ENCODE data around the gene PTPRM. TPM values are rescaled to one million over a fixed set of nuclear protein-coding genes. Genes with fewer than 3 reads are reported as not detected.

PTPRM gene
- total RNA-seq, 1 experiment from 2014 or later: not detected

GRCh38 chr18:7571626-7572025 is 4.5 kb downstream of the PTPRM start:
- POLR2A ChIA-PET (ENCODE audit: low non-redundant PET): no interaction called here
- CTCF ChIA-PET: no interaction called here

GRCh38 chr18:7572822-7573221 is 5.7 kb downstream of the PTPRM start:
- Histone ChIP-seq H3K4me1 (ENCODE audit: insufficient read depth, low read length, poor library complexity, severe bottlenecking) (no peaks in the 10 kb centered on the region), H3K4me3 (ENCODE audit: low read depth, low read length, poor library complexity, severe bottlenecking) (no peak overlapping the region), H3K27me3 (replicated peaks; ENCODE audit: insufficient read depth, low read depth, low read length, poor library complexity) (peaks cover 7% of the 10 kb centered on the region), H3K36me3 (ENCODE audit: insufficient read depth, low read length, poor library complexity, severe bottlenecking) (no peaks in the 10 kb centered on the region), H3K27ac (ENCODE audit: low read depth, low read length, poor library complexity, severe bottlenecking) (no peak overlapping the region), H3K9me3 (ENCODE audit: low read depth, low read length, poor library complexity, severe bottlenecking) (peaks cover 4% of the 10 kb centered on the region)
- ChIA-PET CTCF (no interaction called here), POLR2A (ENCODE audit: low non-redundant PET) (no interaction called here)
- DNase-seq (ENCODE audit: low spot score): no peak
- TF ChIP-seq EZH2 (IDR thresholded peaks at IDR 0.05; ENCODE audit: borderline replicate concordance, low read depth, low read length, poor library complexity, severe bottlenecking) (no peak), CTCF (conservative IDR thresholded peaks at IDR 0.05; ENCODE audit: low read depth, low read length) (no peak)
- intact Hi-C loops (cut with micrococcal nuclease; ENCODE audit: unreplicated experiment): no loop called here
- no TSS peak for BruUV-seq (replicated peaks)

More at GRCh38 chr18:7571626-7572025, 4.5 kb downstream of the PTPRM start:
- intact Hi-C loops (cut with micrococcal nuclease; ENCODE audit: unreplicated experiment): no loop called here
- Histone ChIP-seq H3K4me3 (ENCODE audit: low read depth, low read length, poor library complexity, severe bottlenecking) (no peak overlapping the region), H3K27me3 (replicated peaks; ENCODE audit: insufficient read depth, low read depth, low read length, poor library complexity) (peaks cover 7% of the 10 kb centered on the region), H3K4me1 (ENCODE audit: insufficient read depth, low read length, poor library complexity, severe bottlenecking) (no peaks in the 10 kb centered on the region), H3K36me3 (ENCODE audit: insufficient read depth, low read length, poor library complexity, severe bottlenecking) (no peaks in the 10 kb centered on the region), H3K9me3 (ENCODE audit: low read depth, low read length, poor library complexity, severe bottlenecking) (peaks cover 1% of the 10 kb centered on the region), H3K27ac (ENCODE audit: low read depth, low read length, poor library complexity, severe bottlenecking) (no peak overlapping the region)
- BruUV-seq (replicated peaks): no TSS peak
- no peak for TF ChIP-seq CTCF (conservative IDR thresholded peaks at IDR 0.05; ENCODE audit: low read depth, low read length)
- no peak for TF ChIP-seq EZH2 (IDR thresholded peaks at IDR 0.05; ENCODE audit: borderline replicate concordance, low read depth, low read length, poor library complexity, severe bottlenecking)
- DNase-seq (ENCODE audit: low spot score): no peak

GRCh38 chr18:7575465-7576028 is 8.4 kb downstream of the PTPRM start:
- H3K9me3 ChIP-seq (ENCODE audit: low read depth, low read length, poor library complexity, severe bottlenecking): peaks cover 11% of the 10 kb centered on the region
- H3K27ac ChIP-seq (ENCODE audit: low read depth, low read length, poor library complexity, severe bottlenecking): no peak overlapping the region
- no peaks in the 10 kb centered on the region for H3K27me3 ChIP-seq (replicated peaks; ENCODE audit: insufficient read depth, low read depth, low read length, poor library complexity)
- intact Hi-C loops (cut with micrococcal nuclease; ENCODE audit: unreplicated experiment): no loop called here
- no peak overlapping the region for H3K4me3 ChIP-seq (ENCODE audit: low read depth, low read length, poor library complexity, severe bottlenecking)
- DNase-seq (ENCODE audit: low spot score): no peak
- no peak for TF ChIP-seq CTCF (conservative IDR thresholded peaks at IDR 0.05; ENCODE audit: low read depth, low read length)
- TF ChIP-seq EZH2 (IDR thresholded peaks at IDR 0.05; ENCODE audit: borderline replicate concordance, low read depth, low read length, poor library complexity, severe bottlenecking): no peak
- CTCF ChIA-PET: no interaction called here
- H3K4me1 ChIP-seq (ENCODE audit: insufficient read depth, low read length, poor library complexity, severe bottlenecking): no peaks in the 10 kb centered on the region
- POLR2A ChIA-PET (ENCODE audit: low non-redundant PET): no interaction called here
- no TSS peak for BruUV-seq (replicated peaks)
- no peaks in the 10 kb centered on the region for H3K36me3 ChIP-seq (ENCODE audit: insufficient read depth, low read length, poor library complexity, severe bottlenecking)
